C4-2B (cell line): ENCODE measurements around the gene MAPKBP1.
"Not testable (repeated sequence)": the region's sequence is repeated elsewhere in the genome, so short reads cannot be mapped to it uniquely, and the experiment has no call there.

Source experiments
- H3K27ac ChIP-seq: fragments of 450-650 bp; 2 replicates; pipeline ENCODE4 v1.5.1; 2017
- CTCF ChIP-seq: fragments of 450-650 bp; conservative IDR thresholded peaks from 2 replicates; pipeline ENCODE4 v1.5.1; 2017; ENCODE audit warnings: mild to moderate bottlenecking
- ZFX ChIP-seq: fragments of 450-650 bp; IDR thresholded peaks from 2 replicates; pipeline ENCODE4 v1.6.1; 2017

The MAPKBP1 gene

GRCh38 chr15:41828807-41829141 lies 54.5 kb downstream of the MAPKBP1 start:
- no peak overlapping the region; the same call in 1 of the 2 replicates for H3K27ac ChIP-seq

GRCh38 chr15:41829959-41830646 lies 55.8 kb downstream of the MAPKBP1 start:
- H3K27ac ChIP-seq, result no peak overlapping the region
- TF ChIP-seq CTCF, result no peak
- no peak for TF ChIP-seq ZFX

More at GRCh38 chr15:41828807-41829141, 54.5 kb downstream of the MAPKBP1 start:
- TF ChIP-seq CTCF, result no peak
- TF ChIP-seq ZFX, result no peak

- H3K27ac ChIP-seq, result not testable (repeated sequence)
Observed at GRCh38 chr15:41831291-41831690, 57.0 kb downstream of the MAPKBP1 start.

- no peak for TF ChIP-seq ZFX
- TF ChIP-seq CTCF, result no peak
- H3K27ac ChIP-seq, result no peak overlapping the region
Observed at GRCh38 chr15:41832208-41832607, 57.9 kb downstream of the MAPKBP1 start.

GRCh38 chr15:41832875-41833274 lies 58.6 kb downstream of the MAPKBP1 start:
- H3K27ac ChIP-seq, result no peak overlapping the region
- TF ChIP-seq ZFX, result no peak
- TF ChIP-seq CTCF, result no peak

GRCh38 chr15:41834096-41834495 lies 59.8 kb downstream of the MAPKBP1 start:
- TF ChIP-seq ZFX (no peak), CTCF (no peak)
- H3K27ac ChIP-seq, result no peak overlapping the region

- no peak overlapping the region for H3K27ac ChIP-seq
Observed at GRCh38 chr15:41836073-41836472, 61.8 kb downstream of the MAPKBP1 start.

More at GRCh38 chr15:41836073-41836472, 61.8 kb downstream of the MAPKBP1 start:
- TF ChIP-seq ZFX, result no peak
- TF ChIP-seq CTCF, result no peak
